MG63 (cell line): Measurements from ENCODE around the gene ADGRG3. TPM values are rescaled to one million over a fixed set of nuclear protein-coding genes. Genes with fewer than 3 reads are reported as not detected.

Experiments used
- DNase-seq: peaks from one replicate; pipeline ENCODE4 v3.0.0-alpha.2; 2020
- H3K27me3 ChIP-seq: fragments of 250-450 bp; sonication (Bioruptor Pico); 2 replicates; pipeline ENCODE4 v1.5.1; 2020; ENCODE audit warnings: mild to moderate bottlenecking, moderate library complexity
- H3K36me3 ChIP-seq: fragments of 250-450 bp; sonication (Bioruptor Pico); 2 replicates; pipeline ENCODE4 v1.5.1; 2020; ENCODE audit warnings: mild to moderate bottlenecking, moderate library complexity
- H3K4me3 ChIP-seq: fragments of 250-450 bp; sonication (Bioruptor Pico); 2 replicates; pipeline ENCODE4 v1.5.1; 2020; ENCODE audit warnings: mild to moderate bottlenecking, moderate library complexity
- H3K9me3 ChIP-seq: fragments of 250-450 bp; sonication (Bioruptor Pico); 2 replicates; pipeline ENCODE4 v1.5.1; 2020; ENCODE audit warnings: mild to moderate bottlenecking, moderate library complexity
- total RNA-seq: library from RNA; depleted of rRNA; stranded (reverse); fragments of >200 nt; shearing (Covaris generic); gene quantifications from 2 replicates; pipeline ENCODE4 v1.2.3, GENCODE V29; 2014; ENCODE audit warnings: low replicate concordance

The ADGRG3 gene
- total RNA-seq, 1 experiment from 2014 or later, result not detected

DNA sequence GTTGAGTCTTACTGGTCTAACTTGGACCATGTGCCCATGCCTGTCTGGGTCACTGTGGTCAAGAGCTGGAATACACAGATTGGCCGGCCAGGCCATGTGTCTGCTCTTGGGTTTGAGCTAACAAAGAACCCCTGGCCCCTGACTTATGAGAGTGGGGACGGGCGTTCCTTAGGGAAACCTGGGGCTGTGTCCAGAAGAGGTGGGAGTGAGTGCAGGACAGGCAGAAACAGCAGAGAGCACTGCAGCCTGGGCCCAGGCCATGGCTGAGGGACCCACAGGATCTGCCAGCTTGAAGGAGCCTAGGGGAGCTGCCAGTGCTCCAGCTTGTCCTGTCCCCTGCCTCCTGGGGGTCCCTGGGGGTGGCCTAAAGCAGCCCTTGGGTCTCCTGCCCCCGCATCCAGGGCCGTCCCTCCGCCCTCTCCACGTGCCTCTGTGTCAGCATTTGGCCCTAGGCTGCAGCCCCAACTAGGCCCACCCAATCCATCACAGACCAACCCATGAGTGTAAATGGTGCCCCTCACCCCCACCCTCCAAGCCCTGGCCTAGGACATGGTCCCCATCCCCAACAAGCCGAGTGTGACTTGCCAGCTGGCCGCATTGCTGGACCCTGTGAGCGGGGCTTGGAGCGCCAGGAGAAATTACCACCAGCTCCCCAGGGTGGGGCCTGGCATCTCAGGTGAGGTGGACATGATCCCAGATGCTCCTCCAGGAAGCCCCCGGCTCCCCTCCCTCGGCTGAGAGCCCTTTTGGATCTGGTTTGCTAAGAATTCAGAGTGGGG lies 14.0 kb downstream of the ADGRG3 start:
- no peaks in the 10 kb centered on the region for H3K36me3 ChIP-seq
- no peaks in the 10 kb centered on the region; the same call in 1 of the 2 replicates for H3K27me3 ChIP-seq
- no peak overlapping the region for H3K4me3 ChIP-seq
- no peaks in the 10 kb centered on the region for H3K9me3 ChIP-seq
- no peak for DNase-seq

DNA sequence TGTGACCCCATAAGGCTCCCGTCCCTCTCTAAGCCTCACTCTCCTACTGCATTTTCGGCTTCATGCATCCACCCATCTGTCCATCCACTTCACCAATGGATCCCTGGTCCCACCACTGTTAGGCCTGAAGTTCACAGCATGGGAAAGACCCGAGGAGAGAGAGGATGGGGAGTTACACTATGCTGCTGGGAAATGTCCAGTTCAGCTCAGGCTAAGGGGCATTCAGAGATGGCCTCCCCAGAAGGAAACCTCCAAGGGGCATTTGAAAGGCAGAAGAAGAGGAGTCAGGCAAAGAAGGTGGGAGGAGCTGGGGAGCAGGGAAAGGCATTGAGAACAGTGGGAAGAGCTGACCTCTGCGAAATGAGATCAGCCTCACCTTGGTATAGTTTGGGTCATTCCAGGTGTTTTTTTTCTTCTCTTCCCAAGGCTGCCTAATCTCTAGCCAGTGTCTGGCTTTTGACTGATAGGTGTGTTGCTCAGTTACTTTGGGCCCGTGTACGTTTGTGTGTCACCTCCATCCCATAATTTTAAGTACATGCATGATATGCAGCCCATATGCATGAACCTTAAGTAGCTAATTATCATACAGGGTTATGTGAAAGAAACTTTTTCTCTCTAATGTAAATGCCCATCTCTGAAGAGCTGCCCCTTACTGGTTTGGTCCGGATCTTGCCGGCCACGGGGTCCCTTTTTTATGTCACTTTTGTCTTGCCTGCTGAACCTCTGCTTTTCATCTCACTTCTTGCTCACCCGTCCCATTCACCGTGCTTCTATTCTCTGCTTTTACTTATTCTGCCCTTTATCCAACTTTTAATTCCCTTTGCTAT lies 14.9 kb downstream of the ADGRG3 start:
- Histone ChIP-seq H3K9me3 (no peaks in the 10 kb centered on the region), H3K27me3 (peaks cover 2% of the 10 kb centered on the region; the same call in 1 of the 2 replicates), H3K36me3 (no peaks in the 10 kb centered on the region), H3K4me3 (no peak overlapping the region)
- DNase-seq, result no peak

DNA sequence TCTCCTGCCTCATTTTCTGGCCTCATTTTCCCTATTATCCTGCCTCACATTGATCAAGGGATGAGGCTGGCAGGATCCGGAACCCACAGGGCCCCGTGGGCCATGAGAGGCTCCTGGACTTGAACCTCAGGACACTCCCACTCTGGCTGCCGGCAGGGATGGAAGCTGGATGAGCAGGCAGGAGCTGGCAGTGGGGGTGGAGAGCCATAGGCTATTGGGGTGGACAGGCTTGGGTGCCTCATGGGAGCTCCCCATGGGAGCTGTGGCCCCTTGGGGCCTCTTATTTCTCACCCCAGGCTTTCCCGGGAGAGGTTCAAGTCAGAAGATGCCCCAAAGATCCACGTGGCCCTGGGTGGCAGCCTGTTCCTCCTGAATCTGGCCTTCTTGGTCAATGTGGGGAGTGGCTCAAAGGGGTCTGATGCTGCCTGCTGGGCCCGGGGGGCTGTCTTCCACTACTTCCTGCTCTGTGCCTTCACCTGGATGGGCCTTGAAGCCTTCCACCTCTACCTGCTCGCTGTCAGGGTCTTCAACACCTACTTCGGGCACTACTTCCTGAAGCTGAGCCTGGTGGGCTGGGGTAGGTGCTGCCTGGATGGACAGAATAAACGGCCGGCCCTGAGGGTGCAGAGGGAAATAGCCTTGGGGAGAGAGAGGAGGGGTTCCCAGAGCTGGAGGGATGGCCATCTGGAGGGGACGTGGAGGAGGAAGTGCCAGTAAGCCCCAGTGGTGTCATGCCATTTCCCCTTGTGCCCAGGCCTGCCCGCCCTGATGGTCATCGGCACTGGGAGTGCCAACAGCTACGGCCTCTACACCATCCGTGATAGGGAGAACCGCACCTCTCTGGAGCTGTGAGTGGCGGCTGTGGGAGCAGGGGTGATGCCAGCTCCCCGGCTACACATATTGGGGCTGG lies 15.8 kb downstream of the ADGRG3 start:
- Histone ChIP-seq H3K36me3 (no peaks in the 10 kb centered on the region), H3K4me3 (no peak overlapping the region), H3K9me3 (no peaks in the 10 kb centered on the region), H3K27me3 (peaks cover 4% of the 10 kb centered on the region; the same call in 1 of the 2 replicates)
- DNase-seq, result no peak

DNA sequence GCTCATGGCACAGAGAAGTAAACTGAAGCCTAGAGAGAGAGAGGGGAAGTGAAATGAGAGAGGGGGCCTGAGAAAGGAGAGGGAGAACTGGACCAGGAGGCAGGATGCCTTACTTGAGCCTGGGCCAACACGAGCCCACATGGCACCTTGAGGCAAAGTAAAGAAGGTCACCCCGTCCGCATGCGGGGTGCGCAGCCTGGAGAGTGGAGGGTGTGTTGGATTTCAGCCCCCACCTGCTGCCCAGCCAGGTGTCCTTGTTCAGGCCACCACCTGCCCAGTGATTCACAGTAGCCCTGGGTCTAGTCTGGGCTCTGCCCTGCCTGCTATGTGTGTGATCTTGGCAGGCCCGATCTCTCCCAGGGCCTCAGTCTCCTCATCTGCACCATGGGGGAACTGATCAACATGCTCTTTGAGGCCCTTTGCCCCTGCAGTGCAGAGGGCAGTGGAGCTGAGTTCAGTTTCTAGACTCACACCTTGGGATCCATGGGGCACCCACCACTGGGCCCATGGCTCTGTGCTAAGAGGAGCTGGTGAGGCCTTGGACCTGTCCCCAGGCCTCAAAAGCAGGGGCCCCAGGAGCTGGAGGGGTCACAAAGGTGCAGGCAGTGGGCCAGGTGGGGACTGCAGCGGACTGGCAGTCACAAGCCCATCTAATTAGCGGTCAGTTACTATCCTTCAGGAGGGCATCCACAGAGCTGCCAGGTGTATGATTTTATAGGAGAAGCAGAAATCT lies 16.7 kb downstream of the ADGRG3 start:
- H3K36me3 ChIP-seq, result no peaks in the 10 kb centered on the region
- H3K27me3 ChIP-seq, result peaks cover 4% of the 10 kb centered on the region; the same call in 1 of the 2 replicates
- no peak overlapping the region for H3K4me3 ChIP-seq
- H3K9me3 ChIP-seq, result no peaks in the 10 kb centered on the region
- no peak for DNase-seq

DNA sequence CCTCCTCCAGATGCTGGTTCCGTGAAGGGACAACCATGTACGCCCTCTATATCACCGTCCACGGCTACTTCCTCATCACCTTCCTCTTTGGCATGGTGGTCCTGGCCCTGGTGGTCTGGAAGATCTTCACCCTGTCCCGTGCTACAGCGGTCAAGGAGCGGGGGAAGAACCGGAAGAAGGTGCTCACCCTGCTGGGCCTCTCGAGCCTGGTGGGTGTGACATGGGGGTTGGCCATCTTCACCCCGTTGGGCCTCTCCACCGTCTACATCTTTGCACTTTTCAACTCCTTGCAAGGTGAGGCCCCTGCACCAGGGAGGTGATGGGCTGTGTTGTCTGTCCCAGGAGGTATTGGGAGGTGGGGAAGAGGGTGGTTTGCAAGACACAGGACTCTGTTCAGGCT lies 17.5 kb downstream of the ADGRG3 start:
- Histone ChIP-seq H3K27me3 (peaks cover 7% of the 10 kb centered on the region; the same call in 1 of the 2 replicates), H3K4me3 (no peak overlapping the region), H3K9me3 (no peaks in the 10 kb centered on the region), H3K36me3 (no peaks in the 10 kb centered on the region)
- DNase-seq, result no peak

DNA sequence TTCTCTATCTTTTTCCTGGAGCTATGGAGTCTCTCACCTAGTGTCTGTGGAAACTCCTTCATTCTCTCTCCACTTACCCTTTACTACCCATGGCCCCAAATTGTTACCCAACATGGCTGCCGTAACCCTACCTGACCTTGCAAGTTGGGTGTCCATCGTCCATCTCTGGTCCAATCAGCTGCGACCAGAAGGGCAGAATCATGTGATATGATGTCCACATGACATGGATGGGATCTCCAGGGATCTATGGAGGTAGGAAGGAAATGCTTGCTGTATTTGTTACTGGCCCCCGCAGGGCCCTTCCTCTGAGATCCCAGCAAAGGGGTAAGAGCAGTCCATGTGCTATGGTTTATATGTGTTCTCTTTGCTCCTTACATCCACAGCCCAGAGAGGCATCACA lies 18.5 kb downstream of the ADGRG3 start:
- DNase-seq, result no peak
- H3K9me3 ChIP-seq, result no peaks in the 10 kb centered on the region
- no peaks in the 10 kb centered on the region for H3K36me3 ChIP-seq
- peaks cover 7% of the 10 kb centered on the region; the same call in 1 of the 2 replicates for H3K27me3 ChIP-seq
- no peak overlapping the region for H3K4me3 ChIP-seq

DNA sequence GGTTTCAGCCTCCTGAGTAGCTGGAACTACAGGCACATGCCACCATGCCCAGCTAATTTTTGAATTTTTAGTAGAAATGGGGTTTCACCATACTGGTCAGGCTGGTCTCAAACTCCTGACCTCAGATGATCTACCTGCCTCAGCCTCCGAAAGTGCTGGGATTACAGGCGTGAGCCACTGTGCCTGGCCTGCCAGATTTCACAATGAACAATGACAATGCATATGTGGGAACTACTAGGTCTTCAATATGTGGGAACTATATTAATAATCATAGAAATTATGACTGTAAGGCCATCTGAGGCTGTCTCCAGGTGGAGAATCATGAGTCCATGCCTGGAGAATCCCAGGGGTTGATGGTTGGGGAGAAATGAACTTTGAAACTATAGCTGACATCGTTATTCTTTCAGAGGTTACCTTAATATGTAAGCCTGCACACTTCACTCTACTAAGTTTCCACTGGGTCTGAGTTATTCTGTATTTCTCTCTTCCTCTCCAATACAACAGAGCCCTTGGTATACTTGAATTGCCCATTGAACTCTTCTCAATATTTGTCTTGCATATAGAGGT lies 19.3 kb downstream of the ADGRG3 start:
- peaks cover 11% of the 10 kb centered on the region for H3K27me3 ChIP-seq
- no peaks in the 10 kb centered on the region for H3K36me3 ChIP-seq

DNA sequence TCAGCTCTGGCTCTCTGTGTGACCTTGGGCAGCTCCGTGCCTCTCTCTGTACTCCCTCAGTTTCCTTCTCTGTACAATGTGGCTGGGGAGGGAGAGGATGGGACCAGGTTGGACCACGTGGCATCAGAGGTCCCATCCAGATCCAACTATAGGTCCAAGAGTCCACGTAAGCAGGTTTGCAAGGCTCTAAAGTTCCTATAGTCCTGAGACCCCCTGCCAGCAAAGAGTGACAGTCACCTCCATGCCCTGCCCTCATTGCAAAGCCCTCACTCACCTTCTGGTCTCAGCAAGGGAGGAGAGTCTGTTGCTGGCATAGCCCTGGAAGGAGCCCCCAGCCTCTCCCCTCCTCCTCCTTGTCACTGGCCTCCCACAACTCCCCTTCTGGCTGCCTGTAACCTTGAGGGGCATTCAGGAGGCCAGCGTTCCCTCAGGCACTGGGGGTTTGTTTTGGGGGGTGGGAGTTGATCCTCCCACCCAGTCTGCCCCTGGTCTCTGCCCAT lies 20.4 kb downstream of the ADGRG3 start:
- DNase-seq, result no peak
- Histone ChIP-seq H3K27me3 (peaks cover 18% of the 10 kb centered on the region), H3K4me3 (no peak overlapping the region), H3K36me3 (no peaks in the 10 kb centered on the region), H3K9me3 (no peaks in the 10 kb centered on the region)

More for the DNA sequence above, 19.3 kb downstream of the ADGRG3 start:
- H3K4me3 ChIP-seq, result no peak overlapping the region
- H3K9me3 ChIP-seq, result no peaks in the 10 kb centered on the region
- DNase-seq, result no peak

DNA sequence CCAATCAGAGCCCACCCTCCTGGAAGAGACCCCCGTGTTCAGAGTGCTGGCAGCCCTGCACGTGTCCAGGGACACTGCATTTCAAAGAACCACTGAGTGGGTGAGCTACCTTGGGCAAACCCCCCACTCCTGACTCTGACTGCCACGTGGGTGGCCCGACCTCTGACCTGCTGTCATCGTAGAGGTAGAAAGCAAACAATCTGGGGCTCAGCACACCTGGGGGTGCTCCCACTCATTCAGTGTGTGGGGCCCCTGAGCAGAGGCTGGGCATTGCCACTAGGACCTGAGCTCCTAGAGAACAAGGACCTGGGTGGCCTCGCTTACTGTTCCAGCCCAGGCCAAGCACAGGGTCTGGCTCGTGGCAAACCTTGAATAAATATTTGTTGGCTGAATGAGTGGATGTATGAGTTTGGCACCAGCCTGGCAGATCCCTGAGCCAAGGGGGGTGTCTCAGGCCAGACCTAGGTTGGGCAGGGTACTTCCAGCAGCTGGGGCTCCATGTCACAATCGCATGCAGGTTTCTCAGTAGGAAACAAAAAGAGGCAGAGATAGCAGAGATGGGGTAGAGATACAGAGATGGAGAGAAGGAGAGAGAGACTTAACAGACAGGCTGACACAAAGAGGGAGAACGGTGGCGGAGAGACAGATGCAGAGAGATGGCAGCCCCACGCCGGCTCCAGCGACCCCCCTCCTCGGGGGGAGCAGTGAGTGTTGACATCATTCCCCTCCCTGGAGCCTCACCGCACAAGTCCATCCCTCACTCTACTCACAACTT lies 21.1 kb downstream of the ADGRG3 start:
- Histone ChIP-seq H3K4me3 (no peak overlapping the region), H3K27me3 (peaks cover 18% of the 10 kb centered on the region), H3K36me3 (no peaks in the 10 kb centered on the region), H3K9me3 (no peaks in the 10 kb centered on the region)
- DNase-seq, result no peak

DNA sequence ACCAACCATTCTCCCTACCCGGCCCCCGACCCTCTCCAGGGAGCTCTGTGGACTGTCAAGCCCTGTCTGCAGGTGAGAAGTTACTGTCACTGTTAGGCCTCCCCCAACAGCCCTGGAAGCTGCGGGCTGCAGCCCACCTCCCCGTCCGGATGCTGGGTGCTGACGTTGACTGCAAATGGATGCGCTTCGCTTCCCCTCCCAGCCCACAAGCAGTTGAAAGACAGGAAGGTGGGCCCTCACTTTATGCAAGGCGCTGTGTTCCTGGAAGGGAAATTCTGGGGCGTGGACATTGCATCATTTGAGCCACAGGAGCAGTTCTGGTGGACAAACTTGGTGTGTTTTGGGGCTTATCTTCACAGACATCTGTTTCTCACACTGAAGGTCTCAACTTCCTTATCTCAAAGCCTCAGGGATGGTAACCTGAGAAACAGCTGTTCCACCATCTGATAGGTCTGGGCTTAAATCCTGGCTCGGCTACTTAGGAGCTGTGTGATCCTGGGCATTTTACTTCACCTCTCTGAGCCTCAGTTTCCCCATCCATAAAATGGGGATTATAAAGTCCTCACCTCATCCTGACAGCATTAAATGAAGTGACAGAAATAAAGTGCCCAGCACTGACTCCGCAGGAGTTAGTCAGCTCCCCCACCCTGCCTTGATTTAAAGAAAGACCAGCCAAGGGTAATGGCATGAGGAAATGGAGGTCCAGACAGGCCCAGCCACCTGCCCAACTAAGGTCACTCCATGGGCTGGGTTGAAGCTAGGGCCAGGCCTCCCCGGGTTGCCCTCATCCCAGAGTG lies 21.9 kb downstream of the ADGRG3 start:
- no peaks in the 10 kb centered on the region for H3K36me3 ChIP-seq
- H3K4me3 ChIP-seq, result no peak overlapping the region
- no peaks in the 10 kb centered on the region for H3K9me3 ChIP-seq
- DNase-seq, result no peak
- peaks cover 18% of the 10 kb centered on the region for H3K27me3 ChIP-seq

DNA sequence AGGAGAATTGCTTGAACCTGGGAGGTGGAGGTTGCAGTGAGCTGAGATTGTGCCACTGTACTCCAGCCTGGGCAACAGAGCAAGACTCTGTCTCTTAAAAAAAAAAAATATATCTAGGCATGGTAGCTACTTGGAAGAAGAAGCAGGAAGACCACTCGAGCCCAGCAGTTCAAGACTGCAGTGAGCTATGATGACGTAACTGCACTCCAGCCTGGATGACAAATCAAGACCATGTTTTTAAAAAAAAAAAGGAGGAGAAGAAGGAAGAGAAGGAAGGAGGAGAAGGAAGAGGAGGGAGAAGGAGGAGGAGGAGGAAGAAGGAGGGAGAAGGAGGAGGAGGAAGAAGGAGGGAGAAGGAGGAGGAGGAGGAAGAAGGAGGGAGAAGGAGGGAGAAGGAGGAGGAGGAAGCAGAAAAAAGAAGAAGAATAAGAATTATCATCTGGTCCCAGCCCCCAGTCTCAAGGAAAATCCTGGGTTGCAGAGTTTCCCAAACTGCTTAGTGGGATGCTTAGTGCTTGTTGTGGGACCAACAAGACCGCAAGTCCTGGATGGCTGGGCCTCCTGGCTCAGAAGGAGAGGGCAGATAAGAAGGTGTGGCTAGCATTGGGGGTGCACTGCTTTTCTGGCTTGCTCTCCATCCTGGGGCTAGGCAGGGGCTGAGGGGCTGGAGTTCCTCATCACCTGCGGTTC lies 22.8 kb downstream of the ADGRG3 start:
- Histone ChIP-seq H3K36me3 (no peaks in the 10 kb centered on the region), H3K4me3 (no peak overlapping the region), H3K9me3 (no peaks in the 10 kb centered on the region), H3K27me3 (peaks cover 18% of the 10 kb centered on the region)
- no peak for DNase-seq

DNA sequence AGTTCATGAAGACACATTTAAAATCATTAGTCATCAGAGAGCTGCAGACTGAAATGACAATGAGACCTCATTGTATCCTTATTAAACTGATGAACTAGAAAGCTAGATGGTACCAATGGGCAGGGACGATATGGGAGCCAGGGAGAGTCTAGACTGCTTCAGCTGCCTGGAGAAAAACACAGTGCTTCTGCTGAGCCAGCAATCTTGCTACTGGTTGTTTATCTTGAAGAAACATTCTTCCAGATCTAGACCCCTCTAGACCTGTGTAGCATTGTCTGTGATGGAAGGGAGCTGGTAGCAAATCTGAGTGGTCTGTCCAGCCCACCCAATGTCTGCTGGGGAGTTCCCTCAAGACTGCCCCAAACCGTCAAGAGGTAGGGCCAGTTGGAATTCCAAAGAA lies 24.5 kb downstream of the ADGRG3 start:
- no peaks in the 10 kb centered on the region for H3K36me3 ChIP-seq
- no peaks in the 10 kb centered on the region for H3K9me3 ChIP-seq
- H3K27me3 ChIP-seq, result peaks cover 18% of the 10 kb centered on the region
- no peak overlapping the region for H3K4me3 ChIP-seq
- DNase-seq, result no peak

DNA sequence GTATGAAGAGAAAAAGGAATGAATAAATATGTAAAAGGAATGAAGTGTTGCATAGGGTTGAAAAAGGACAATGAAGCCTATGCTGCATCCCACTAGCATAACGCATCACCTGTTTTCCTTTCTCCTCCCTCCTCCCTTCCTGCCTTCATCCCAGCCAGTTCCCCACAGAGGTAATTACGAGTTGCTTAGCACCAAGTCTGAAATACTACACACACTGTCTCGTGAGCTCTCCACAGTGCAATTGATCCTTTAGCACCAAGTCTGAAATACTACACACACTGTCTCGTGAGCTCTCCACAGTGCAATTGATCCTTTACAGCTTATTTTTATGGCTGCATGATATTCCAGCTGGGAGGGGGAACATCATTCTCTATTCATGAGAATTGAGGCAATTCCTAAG lies 25.4 kb downstream of the ADGRG3 start:
- H3K4me3 ChIP-seq, result no peak overlapping the region
- H3K9me3 ChIP-seq, result no peaks in the 10 kb centered on the region
- H3K27me3 ChIP-seq, result peaks cover 15% of the 10 kb centered on the region
- no peaks in the 10 kb centered on the region for H3K36me3 ChIP-seq
- no peak for DNase-seq

DNA sequence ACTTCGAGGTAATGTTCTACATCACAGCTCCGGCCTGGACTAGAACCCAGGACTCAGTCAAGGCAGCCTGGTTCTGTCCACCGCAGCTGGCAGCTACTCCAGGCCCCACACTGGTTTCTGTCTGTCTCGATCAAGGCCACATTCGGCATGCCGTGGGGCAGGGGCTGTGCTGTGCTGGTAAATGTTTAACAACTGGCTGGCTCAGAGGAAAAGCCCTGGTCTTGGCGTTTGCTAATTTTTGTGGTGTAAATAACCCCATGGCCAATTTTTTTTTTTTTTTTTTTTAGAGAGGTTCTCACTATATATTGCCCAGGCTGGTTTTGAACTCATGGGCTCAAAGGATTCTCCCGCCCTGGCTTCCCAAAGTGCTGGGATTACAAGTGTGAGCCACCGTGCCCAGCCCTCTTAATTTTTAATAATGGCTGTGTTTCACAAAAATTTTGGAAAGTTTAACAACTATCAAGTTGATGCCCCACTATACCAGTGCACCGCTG lies 26.2 kb downstream of the ADGRG3 start:
- Histone ChIP-seq H3K36me3 (no peaks in the 10 kb centered on the region), H3K4me3 (no peak overlapping the region), H3K27me3 (peaks cover 15% of the 10 kb centered on the region), H3K9me3 (no peaks in the 10 kb centered on the region)
- DNase-seq, result no peak
